GM23338 (cell line): ENCODE results near the gene SLC6A11. TPM values are rescaled to one million over a fixed set of nuclear protein-coding genes. Genes with fewer than 3 reads are reported as not detected.

Experiments used
- ATAC-seq: fragments of 200-7000 bp; cut with Tn5 transposase; 3 replicates; pipeline ENCODE4 v1.9.1; 2020
- DNase-seq: peaks from one replicate; pipeline ENCODE4 v3.0.0-alpha.2; 2015; ENCODE audit warnings: low spot score
- H2AFZ ChIP-seq: fragments of 200-600 bp; sonication (generic); 2 replicates; pipeline ENCODE4 v1.8.0; 2016; ENCODE audit warnings: antibody characterized with exemption, mild to moderate bottlenecking, moderate library complexity
- H3F3A ChIP-seq: fragments of 200-600 bp; sonication (generic); replicated peaks from 2 replicates; pipeline ENCODE4 v1.8.0; 2017; ENCODE audit warnings: antibody characterized with exemption, mixed run types, low read depth
- H3K27ac ChIP-seq: fragments of 200-600 bp; sonication (generic); 2 replicates; pipeline ENCODE4 v1.6.1; 2016; ENCODE audit warnings: low read depth
- H3K27me3 ChIP-seq: fragments of 200-600 bp; sonication (generic); 2 replicates; pipeline ENCODE4 v1.8.0; 2016; ENCODE audit warnings: mild to moderate bottlenecking, mixed run types, moderate library complexity; ENCODE audit not compliant: insufficient read depth
- H3K36me3 ChIP-seq: fragments of 200-600 bp; sonication (generic); 2 replicates; pipeline ENCODE4 v1.8.0; 2016; ENCODE audit warnings: mild to moderate bottlenecking; ENCODE audit not compliant: insufficient read depth
- H3K4me1 ChIP-seq: fragments of 200-600 bp; sonication (generic); 2 replicates; pipeline ENCODE4 v1.8.0; 2016; ENCODE audit warnings: mild to moderate bottlenecking, moderate library complexity; ENCODE audit not compliant: insufficient read depth
- H3K4me2 ChIP-seq: fragments of 200-600 bp; sonication (generic); 2 replicates; pipeline ENCODE4 v1.7.1; 2017; ENCODE audit warnings: mixed run types
- H3K4me3 ChIP-seq: fragments of 200-600 bp; sonication (generic); 2 replicates; pipeline ENCODE4 v1.6.1; 2016; ENCODE audit warnings: mixed run types
- H3K79me2 ChIP-seq: fragments of 200-600 bp; sonication (generic); replicated peaks from 2 replicates; pipeline ENCODE4 v1.8.0; 2017; ENCODE audit warnings: mild to moderate bottlenecking; ENCODE audit not compliant: insufficient read depth
- H3K9me2 ChIP-seq: fragments of 200-600 bp; sonication (generic); 2 replicates; pipeline ENCODE4 v1.8.0; 2017; ENCODE audit not compliant: insufficient read depth
- H4K20me1 ChIP-seq: fragments of 200-600 bp; sonication (generic); replicated peaks from 2 replicates; pipeline ENCODE4 v1.8.0; 2017; ENCODE audit warnings: mild to moderate bottlenecking; ENCODE audit not compliant: insufficient read depth
- H3K27ac Mint-ChIP-seq: 2 replicates; pipeline ENCODE4 v1.8.0; 2020; ENCODE audit warnings: inconsistent platforms, mild to moderate bottlenecking, moderate library complexity, mixed read lengths
- H3K27me3 Mint-ChIP-seq: 3 replicates; pipeline ENCODE4 v1.8.0; 2022; ENCODE audit warnings: low read depth, mild to moderate bottlenecking, moderate library complexity, mixed read lengths, inconsistent platforms; ENCODE audit not compliant: insufficient read depth, poor library complexity
- H3K36me3 Mint-ChIP-seq: 3 replicates; pipeline ENCODE4 v1.8.0; 2021; ENCODE audit warnings: low read depth, mild to moderate bottlenecking, inconsistent platforms, moderate library complexity, mixed read lengths
- H3K4me1 Mint-ChIP-seq: 3 replicates; pipeline ENCODE4 v1.8.0; 2020; ENCODE audit warnings: mild to moderate bottlenecking, inconsistent platforms, mixed read lengths
- H3K4me3 Mint-ChIP-seq: 3 replicates; pipeline ENCODE4 v1.8.0; 2021; ENCODE audit warnings: moderate library complexity, mild to moderate bottlenecking, inconsistent platforms, mixed read lengths
- H3K9me3 Mint-ChIP-seq: 3 replicates; pipeline ENCODE4 v1.8.0; 2020; ENCODE audit warnings: moderate library complexity, mild to moderate bottlenecking, inconsistent platforms, mixed read lengths
- CREB1 ChIP-seq: fragments of 250-450 bp; sonication (Bioruptor Pico); IDR thresholded peaks from 2 replicates; pipeline ENCODE4 v1.5.0; 2020; ENCODE audit warnings: low read depth, mild to moderate bottlenecking, moderate library complexity
- EZH2phosphoT487 ChIP-seq: fragments of 200-600 bp; sonication (generic); IDR thresholded peaks from one replicate; pipeline ENCODE4 v1.8.1; 2018; ENCODE audit warnings: antibody characterized with exemption; ENCODE audit not compliant: unreplicated experiment
- JUNB ChIP-seq: IDR thresholded peaks from one replicate; pipeline ENCODE4 v1.6.1; 2016; ENCODE audit warnings: antibody characterized with exemption; ENCODE audit not compliant: unreplicated experiment
- NANOG ChIP-seq: IDR thresholded peaks from 2 replicates; pipeline ENCODE4 v1.6.1; 2016; ENCODE audit warnings: antibody characterized with exemption, borderline replicate concordance
- STAT1 ChIP-seq: IDR thresholded peaks from one replicate; pipeline ENCODE4 v1.6.1; 2016; ENCODE audit warnings: antibody characterized with exemption; ENCODE audit not compliant: unreplicated experiment
- ZNF114 ChIP-seq: fragments of 250-450 bp; sonication (Bioruptor Pico); IDR thresholded peaks from 2 replicates; pipeline ENCODE4 v1.5.0; 2020; ENCODE audit warnings: mild to moderate bottlenecking, moderate library complexity
- polyA plus RNA-seq: library from polyadenylated mRNA; unstranded; fragments of >200 nt; fragmentation: Nextera tagmentation; extraction: Ambion mirVana; gene quantifications from 2 replicates; pipeline ENCODE4 v1.2.1, GENCODE V29; 2016
- total RNA-seq: library from RNA; depleted of rRNA; stranded (reverse); fragments of >200 nt; shearing (Covaris generic); gene quantifications from 2 replicates; pipeline ENCODE4 v1.2.3, GENCODE V29; 2014
- TF ChIP-seq, protein P1 (sequence below): IDR thresholded peaks from one replicate; pipeline ENCODE4 v1.6.1; 2018; ENCODE audit warnings: antibody characterized with exemption; ENCODE audit not compliant: unreplicated experiment
- TF ChIP-seq, protein P2 (sequence below), 2 experiments: fragments of 200-600 bp in 1 of 2; sonication (generic) in 1 of 2; conservative IDR thresholded peaks; 2 replicates each; pipeline versions ENCODE4 v1.5.1 to v1.6.1; 2016 to 2017; ENCODE audit warnings: antibody characterized with exemption in 2 of 2, low read depth in 2 of 2, mild to moderate bottlenecking in 2 of 2, moderate library complexity in 1 of 2
- TF ChIP-seq, protein P3 (sequence below): IDR thresholded peaks from 2 replicates; pipeline ENCODE4 v1.6.1; 2016; ENCODE audit warnings: antibody characterized with exemption
- TF ChIP-seq, protein P4 (sequence below): fragments of 250-450 bp; sonication (Bioruptor Pico); IDR thresholded peaks from 2 replicates; pipeline ENCODE4 v1.5.0; 2020; ENCODE audit warnings: mild to moderate bottlenecking, moderate library complexity

Gene SLC6A11
- total and polyA plus RNA-seq, 2 experiments from 2014 or later = 0.47 to 1.1 TPM

DNA sequence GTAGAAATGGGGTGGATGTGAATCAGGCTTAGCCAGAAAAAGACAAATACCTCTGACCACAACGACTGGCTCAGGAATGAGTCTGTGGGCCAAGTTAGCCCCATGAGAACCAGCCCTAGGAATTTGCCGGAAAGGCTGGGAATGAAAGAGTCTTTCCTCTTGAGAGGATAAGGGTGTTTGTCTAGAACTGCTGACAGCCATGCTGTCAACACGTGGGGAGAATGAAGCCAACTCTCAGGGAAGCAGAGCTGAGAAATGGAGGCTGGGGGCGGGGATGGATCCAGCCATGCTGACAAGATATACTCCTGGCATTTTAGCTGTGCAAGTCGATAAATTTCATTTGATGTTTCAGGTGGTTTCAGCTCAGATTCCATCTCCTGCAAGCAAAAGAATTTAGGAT, 165.9 kb downstream of the SLC6A11 start (continued):
- TF ChIP-seq, protein P1, sequence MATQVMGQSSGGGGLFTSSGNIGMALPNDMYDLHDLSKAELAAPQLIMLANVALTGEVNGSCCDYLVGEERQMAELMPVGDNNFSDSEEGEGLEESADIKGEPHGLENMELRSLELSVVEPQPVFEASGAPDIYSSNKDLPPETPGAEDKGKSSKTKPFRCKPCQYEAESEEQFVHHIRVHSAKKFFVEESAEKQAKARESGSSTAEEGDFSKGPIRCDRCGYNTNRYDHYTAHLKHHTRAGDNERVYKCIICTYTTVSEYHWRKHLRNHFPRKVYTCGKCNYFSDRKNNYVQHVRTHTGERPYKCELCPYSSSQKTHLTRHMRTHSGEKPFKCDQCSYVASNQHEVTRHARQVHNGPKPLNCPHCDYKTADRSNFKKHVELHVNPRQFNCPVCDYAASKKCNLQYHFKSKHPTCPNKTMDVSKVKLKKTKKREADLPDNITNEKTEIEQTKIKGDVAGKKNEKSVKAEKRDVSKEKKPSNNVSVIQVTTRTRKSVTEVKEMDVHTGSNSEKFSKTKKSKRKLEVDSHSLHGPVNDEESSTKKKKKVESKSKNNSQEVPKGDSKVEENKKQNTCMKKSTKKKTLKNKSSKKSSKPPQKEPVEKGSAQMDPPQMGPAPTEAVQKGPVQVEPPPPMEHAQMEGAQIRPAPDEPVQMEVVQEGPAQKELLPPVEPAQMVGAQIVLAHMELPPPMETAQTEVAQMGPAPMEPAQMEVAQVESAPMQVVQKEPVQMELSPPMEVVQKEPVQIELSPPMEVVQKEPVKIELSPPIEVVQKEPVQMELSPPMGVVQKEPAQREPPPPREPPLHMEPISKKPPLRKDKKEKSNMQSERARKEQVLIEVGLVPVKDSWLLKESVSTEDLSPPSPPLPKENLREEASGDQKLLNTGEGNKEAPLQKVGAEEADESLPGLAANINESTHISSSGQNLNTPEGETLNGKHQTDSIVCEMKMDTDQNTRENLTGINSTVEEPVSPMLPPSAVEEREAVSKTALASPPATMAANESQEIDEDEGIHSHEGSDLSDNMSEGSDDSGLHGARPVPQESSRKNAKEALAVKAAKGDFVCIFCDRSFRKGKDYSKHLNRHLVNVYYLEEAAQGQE = no peak
- TF ChIP-seq STAT1 (no peak), CREB1 (CRISPR knock-in tag) (no peak), EZH2phosphoT487 (no peak), NANOG (no peak), ZNF114 (CRISPR knock-in tag) (no peak)

DNA sequence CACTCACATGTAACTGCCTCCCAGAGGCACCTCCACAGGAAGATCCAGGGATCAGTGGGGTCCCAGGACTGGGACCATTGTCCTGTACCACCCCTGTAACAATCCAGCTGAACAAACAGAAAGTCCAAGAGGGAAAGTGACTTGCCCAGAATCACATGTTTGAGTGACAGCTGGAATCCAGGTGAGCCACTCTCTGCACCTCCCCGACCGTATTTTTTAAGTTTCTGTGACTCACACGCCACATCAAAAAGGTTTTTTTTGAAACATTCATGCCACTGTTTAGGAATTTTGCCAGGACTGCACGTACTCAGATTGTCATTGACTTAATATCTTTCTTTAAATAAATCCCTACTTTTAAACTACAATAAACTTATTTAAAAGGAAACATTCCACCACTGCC, 166.8 kb downstream of the SLC6A11 start:
- Mint-ChIP-seq H3K27ac (no peak overlapping the region), H3K4me1 (peaks cover 26% of the 10 kb centered on the region), H3K9me3 (no peaks in the 10 kb centered on the region), H3K4me3 (no peak overlapping the region), H3K27me3 (peaks cover 5% of the 10 kb centered on the region), H3K36me3 (no peaks in the 10 kb centered on the region)
- H3K4me1 ChIP-seq = peaks cover 7% of the 10 kb centered on the region
- H3F3A ChIP-seq = no peaks in the 10 kb centered on the region
- H4K20me1 ChIP-seq = no peaks in the 10 kb centered on the region
- no peaks in the 10 kb centered on the region for H3K9me2 ChIP-seq
- no peak overlapping the region for H3K27ac ChIP-seq
- no peak overlapping the region for H3K4me3 ChIP-seq
- no peak for ATAC-seq
- DNase-seq = no peak
- no peaks in the 10 kb centered on the region for H3K79me2 ChIP-seq
- H3K27me3 ChIP-seq = no peaks in the 10 kb centered on the region
- H2AFZ ChIP-seq = no peak overlapping the region
- no peaks in the 10 kb centered on the region for H3K36me3 ChIP-seq
- H3K4me2 ChIP-seq = no peak overlapping the region
- TF ChIP-seq, protein P2, sequence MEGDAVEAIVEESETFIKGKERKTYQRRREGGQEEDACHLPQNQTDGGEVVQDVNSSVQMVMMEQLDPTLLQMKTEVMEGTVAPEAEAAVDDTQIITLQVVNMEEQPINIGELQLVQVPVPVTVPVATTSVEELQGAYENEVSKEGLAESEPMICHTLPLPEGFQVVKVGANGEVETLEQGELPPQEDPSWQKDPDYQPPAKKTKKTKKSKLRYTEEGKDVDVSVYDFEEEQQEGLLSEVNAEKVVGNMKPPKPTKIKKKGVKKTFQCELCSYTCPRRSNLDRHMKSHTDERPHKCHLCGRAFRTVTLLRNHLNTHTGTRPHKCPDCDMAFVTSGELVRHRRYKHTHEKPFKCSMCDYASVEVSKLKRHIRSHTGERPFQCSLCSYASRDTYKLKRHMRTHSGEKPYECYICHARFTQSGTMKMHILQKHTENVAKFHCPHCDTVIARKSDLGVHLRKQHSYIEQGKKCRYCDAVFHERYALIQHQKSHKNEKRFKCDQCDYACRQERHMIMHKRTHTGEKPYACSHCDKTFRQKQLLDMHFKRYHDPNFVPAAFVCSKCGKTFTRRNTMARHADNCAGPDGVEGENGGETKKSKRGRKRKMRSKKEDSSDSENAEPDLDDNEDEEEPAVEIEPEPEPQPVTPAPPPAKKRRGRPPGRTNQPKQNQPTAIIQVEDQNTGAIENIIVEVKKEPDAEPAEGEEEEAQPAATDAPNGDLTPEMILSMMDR (conservative IDR thresholded peaks at IDR 0.05; ENCODE audit: low read depth in 2 of 2) = no peak
- TF ChIP-seq NANOG (no peak), JUNB (no peak)
- TF ChIP-seq, protein P3, sequence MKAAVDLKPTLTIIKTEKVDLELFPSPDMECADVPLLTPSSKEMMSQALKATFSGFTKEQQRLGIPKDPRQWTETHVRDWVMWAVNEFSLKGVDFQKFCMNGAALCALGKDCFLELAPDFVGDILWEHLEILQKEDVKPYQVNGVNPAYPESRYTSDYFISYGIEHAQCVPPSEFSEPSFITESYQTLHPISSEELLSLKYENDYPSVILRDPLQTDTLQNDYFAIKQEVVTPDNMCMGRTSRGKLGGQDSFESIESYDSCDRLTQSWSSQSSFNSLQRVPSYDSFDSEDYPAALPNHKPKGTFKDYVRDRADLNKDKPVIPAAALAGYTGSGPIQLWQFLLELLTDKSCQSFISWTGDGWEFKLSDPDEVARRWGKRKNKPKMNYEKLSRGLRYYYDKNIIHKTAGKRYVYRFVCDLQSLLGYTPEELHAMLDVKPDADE = no peak
- TF ChIP-seq, protein P4, sequence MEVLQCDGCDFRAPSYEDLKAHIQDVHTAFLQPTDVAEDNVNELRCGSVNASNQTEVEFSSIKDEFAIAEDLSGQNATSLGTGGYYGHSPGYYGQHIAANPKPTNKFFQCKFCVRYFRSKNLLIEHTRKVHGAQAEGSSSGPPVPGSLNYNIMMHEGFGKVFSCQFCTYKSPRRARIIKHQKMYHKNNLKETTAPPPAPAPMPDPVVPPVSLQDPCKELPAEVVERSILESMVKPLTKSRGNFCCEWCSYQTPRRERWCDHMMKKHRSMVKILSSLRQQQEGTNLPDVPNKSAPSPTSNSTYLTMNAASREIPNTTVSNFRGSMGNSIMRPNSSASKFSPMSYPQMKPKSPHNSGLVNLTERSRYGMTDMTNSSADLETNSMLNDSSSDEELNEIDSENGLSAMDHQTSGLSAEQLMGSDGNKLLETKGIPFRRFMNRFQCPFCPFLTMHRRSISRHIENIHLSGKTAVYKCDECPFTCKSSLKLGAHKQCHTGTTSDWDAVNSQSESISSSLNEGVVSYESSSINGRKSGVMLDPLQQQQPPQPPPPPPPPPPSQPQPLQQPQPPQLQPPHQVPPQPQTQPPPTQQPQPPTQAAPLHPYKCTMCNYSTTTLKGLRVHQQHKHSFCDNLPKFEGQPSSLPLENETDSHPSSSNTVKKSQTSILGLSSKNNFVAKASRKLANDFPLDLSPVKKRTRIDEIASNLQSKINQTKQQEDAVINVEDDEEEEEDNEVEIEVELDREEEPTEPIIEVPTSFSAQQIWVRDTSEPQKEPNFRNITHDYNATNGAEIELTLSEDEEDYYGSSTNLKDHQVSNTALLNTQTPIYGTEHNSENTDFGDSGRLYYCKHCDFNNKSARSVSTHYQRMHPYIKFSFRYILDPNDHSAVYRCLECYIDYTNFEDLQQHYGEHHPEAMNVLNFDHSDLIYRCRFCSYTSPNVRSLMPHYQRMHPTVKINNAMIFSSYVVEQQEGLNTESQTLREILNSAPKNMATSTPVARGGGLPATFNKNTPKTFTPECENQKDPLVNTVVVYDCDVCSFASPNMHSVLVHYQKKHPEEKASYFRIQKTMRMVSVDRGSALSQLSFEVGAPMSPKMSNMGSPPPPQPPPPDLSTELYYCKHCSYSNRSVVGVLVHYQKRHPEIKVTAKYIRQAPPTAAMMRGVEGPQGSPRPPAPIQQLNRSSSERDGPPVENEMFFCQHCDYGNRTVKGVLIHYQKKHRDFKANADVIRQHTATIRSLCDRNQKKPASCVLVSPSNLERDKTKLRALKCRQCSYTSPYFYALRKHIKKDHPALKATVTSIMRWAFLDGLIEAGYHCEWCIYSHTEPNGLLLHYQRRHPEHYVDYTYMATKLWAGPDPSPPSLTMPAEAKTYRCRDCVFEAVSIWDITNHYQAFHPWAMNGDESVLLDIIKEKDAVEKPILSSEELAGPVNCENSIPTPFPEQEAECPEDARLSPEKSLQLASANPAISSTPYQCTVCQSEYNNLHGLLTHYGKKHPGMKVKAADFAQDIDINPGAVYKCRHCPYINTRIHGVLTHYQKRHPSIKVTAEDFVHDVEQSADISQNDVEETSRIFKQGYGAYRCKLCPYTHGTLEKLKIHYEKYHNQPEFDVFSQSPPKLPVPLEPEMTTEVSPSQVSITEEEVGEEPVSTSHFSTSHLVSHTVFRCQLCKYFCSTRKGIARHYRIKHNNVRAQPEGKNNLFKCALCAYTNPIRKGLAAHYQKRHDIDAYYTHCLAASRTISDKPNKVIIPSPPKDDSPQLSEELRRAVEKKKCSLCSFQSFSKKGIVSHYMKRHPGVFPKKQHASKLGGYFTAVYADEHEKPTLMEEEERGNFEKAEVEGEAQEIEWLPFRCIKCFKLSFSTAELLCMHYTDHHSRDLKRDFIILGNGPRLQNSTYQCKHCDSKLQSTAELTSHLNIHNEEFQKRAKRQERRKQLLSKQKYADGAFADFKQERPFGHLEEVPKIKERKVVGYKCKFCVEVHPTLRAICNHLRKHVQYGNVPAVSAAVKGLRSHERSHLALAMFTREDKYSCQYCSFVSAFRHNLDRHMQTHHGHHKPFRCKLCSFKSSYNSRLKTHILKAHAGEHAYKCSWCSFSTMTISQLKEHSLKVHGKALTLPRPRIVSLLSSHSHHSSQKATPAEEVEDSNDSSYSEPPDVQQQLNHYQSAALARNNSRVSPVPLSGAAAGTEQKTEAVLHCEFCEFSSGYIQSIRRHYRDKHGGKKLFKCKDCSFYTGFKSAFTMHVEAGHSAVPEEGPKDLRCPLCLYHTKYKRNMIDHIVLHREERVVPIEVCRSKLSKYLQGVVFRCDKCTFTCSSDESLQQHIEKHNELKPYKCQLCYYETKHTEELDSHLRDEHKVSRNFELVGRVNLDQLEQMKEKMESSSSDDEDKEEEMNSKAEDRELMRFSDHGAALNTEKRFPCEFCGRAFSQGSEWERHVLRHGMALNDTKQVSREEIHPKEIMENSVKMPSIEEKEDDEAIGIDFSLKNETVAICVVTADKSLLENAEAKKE (CRISPR knock-in tag) = no peak
